OCI-LY3 (cell line): Measurements from ENCODE around the gene RRH.

Experiments
- CTCF ChIP-seq: fragments of 200-600, 300-600 bp; sonication (generic); IDR thresholded peaks from 2 replicates; pipeline ENCODE4 v1.5.1; 2014; ENCODE audit warnings: antibody characterized with exemption, low read length, low read depth
- EZH2phosphoT487 ChIP-seq: fragments of 200-600 bp; shearing (Covaris generic); IDR thresholded peaks from 2 replicates; pipeline ENCODE4 v1.6.1; 2018; ENCODE audit warnings: antibody characterized with exemption, mixed run types, low read depth

GRCh38 chr4:109811707-109812106 lies 16.1 kb upstream of the RRH start:
- TF ChIP-seq CTCF (no peak), EZH2phosphoT487 (no peak)
